Stimulated activated CD8-positive, alpha-beta memory T cell treated with anti-CD3 and anti-CD28 coated beads, Interleukin-15, amount 100 ng/mL, for 1 hour (primary cell): Measurements from ENCODE around the gene MAP2K7.
A peak's percentile ranks its signal among the peaks of the same experiment; 100 is the strongest.

ENCODE experiments used
- DNase-seq: peaks from one replicate; pipeline ENCODE4 v3.0.0-alpha.2; 2020; ENCODE audit warnings: low read depth

The MAP2K7 gene

DNA sequence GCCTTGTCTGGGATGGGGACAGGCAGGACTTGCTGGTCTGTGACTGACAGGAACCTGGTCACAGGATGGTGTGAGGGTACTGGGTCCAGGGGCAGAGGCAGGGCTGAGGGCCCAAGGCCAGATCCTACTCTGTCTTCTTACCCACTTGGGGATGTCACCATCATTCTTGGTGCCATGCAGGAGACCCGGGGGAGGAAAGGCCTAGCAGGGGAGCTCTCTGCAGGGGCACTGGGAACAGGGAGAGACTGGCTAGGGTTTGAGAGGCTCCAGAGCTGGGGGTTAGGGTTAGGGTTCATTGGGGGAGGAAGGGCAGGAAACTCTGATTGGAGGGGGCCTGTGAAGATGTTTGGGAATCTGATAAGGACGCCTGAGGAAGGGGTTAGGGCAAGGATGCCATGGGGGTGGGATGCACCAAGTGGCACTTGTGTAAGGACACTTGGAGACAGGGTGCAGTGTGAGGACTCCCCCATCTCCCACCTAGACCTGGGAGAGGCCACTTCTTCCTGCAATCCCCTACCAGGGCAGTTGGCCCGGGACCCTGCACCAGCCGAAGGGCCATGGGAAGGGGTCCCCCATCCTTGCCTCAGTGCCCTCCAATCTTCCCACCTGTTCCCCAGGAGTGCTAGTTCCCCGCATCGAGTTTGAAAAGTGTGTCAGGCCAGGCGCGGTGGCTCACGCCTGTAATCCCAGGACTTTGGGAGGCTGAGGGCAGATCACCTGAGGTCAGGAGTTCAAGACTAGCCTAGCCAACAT is 36.4 kb upstream of the MAP2K7 start:
- DNase-seq: no peak

DNA sequence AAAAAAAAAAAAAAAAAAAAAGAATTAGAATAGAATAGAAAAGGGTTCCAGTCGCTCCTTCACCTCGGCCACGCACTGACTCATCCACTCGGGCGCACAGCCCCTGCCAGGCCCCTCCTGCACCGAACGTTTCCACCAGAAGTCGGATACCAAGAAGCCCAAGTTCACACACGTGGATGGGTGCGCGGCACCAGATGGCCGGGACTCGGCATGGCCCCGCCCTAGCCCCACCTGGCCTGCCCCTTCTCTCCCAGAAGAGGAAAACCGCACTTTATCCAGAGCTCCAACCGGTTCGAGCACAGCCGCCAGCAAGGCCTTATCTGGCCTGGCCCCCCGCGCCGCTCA is 35.4 kb upstream of the MAP2K7 start:
- no peak for DNase-seq

DNA sequence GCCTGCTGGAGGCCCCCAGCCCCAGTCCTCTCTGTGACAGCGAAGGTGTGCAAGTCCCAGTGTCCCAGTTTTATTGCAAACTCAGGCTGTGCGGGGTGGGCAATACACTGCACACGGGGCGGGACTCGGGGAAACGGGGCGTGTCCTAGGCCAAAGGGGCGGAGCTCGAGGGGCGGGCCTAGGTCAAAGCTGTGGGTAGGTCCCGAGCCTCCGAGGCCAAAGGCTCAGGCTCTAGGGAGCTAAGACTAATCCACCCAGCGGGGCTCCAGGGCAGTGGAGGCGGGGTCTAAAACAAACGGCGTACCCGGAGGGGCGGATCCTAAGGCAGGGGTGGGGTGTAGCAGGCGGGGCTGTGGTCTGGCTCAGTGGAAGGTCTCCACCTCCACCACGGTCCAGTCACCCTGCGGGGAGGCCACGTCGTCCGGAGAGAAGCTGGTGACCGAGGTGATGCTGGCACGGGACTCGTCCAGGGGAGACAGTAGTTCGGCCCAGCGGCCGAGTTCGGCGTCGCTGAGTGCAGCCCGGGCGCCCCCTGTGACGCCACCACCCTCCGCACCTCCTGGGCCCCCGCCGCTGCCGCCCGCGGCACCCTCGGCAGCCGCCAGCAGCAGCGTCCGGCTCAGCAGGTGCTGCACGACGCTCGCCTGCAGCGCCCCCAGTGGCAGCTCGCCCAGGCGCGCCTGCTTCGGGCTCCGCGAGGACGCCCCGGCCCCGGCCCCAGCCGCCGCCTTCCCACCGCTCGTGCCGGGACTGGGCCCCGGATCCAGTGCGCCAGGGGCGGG is 34.8 kb upstream of the MAP2K7 start:
- peak; percentile 51 for DNase-seq

DNA sequence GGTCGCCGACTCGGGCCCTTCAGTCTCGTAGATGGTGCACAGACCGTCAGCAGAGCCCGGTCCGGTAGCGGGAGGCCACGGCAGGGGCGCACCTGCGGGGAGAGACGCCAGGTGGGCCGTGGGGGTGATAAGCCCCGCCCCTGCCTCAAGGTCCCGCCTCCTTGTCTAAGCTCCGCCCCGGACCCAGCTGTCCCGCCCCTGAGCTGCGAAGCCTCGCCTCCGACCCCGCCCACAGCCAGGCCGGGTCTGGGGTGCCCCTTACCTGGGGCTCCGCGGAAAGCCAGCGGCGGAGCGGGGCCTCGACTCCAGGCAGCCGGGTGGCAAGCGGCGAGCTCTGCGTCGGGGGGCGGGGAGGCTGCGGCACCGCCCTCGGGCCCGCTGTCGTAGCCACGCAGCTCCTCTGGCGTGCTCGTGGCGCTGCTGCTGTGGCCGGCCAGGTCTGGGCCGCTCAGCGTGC is 34.2 kb upstream of the MAP2K7 start:
- peak; percentile 70 for DNase-seq

GRCh38 chr19:7869910-7870511 is 33.7 kb upstream of the MAP2K7 start:
- DNase-seq: no peak

DNA sequence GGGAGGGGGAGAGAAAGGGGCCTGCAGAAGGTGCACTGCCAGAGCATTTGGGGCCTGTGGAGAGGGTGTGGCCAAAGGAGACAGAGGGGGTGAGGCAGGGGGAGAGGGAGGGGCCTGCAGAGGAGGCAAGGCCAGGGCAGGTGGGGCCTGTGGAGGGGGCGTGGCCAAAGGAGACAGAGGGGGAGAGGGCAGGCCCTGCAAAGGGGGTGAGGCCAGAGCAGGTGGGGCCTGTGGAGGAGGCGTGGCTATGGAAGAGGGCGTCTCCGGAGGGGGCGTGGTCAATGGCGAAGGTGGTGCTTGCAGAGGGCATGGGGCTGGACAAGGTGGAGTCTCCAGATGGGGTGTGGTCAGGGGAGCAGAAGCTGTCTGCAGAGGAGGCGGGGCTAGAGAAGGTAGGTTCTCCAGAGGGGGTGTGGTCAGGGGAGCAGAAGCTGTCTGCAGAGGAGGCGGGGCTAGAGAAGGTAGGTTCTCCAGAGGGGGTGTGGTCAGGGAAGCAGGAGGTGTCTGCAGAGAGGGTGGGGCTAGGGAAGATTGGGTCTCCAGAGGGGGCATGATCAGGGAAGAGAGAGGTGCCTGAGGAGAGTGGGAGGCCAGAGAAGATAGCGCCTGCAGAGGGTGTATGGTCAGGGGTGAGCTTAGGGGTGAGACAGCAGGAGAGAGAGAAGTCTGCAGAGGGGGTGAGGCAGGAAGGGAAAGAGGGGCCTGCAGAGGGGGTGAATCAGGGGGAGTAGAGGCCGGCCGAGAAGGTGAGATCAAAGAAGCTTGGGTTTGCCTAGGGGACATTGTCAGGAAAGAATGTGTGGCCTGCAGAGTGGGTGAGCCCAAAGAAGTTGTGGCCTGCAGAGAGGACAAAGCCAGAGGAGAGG is 32.9 kb upstream of the MAP2K7 start:
- DNase-seq: no peak

DNA sequence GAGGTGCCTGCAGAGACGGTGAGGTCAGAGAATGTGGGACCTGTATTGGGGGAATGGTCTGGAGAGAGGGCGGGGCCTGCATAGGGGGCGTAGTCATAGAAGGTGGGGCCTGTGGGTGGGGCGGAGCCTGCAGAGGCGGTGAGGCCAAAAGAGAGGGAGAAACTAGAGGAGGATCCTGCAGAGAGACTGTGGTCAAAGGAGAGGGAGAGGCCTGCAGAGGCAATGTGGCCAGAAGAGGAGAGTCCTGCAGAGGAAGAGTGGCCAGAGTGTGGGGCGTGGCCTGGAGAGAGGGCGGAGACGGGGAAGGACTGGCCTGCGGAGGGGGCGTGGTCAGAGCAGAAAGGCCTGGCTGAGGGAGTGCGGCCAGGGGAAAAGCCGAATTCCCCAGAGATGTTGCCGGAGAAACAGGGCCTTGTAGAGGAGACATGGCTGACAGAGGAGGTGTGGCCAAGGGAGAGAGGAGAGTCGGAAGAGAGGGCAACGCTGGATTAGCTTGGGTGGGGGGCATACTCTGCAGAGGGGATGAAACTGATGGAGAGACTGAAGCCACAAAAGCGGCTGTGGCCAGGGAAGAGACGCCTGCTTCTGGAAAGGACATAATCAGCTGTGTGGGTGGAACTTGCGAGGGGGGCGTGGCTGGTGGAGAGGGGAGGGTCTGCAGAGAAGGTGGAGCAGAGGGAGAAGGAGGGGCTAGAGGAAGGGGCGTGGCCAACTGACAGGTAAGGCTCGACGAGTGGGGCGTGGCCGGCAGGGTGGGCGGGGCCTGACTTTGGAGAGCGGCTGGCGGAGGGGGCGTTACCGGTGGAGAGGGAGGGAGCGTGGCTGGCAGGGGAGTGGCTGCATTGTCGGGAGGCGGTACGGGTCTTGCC is 32.0 kb upstream of the MAP2K7 start:
- peak; percentile 58 for DNase-seq

DNA sequence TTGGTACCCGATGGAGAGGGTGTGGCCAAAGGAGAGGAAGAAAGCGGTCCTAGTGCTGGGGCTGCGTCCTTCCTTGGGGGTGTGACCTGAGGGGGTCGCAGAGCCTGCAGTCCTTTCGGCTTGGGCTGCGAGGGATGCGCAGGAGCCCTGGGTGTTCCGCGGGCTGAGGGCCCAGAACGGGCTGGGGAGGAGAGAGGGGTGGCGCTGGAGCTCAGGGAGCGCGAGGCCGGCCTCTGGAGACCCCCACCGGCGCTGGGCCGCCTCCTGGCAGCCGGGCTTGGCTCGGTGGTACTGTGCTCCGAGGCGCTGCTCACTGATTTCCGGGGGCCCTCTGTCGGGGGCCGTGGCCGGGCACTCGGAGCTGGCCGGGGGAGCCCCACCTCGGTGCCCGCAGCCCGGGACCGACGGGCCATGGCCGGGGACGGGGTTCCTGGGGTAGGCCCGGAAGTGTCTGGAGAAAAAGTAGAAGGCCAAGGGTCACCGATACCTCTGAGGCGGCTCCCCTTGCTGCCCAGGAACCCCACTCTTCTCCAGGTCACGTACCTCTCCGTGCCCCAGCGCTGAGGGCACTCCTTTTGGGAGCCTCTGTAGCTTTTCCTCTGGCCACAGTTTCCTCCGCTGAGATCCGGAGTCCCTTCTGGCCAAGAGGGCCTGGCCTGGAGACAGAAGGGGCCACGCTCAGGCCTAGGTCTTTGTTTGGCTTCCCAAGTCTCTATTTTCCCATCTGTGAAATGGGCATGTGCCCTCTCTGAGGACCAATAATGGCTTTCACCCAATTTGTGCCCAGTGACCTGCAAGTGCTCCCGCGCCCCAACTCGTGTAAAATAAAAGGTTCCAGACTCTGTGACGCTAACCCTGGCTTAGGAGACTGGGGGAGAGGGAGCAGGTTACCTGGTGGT is 31.1 kb upstream of the MAP2K7 start:
- no peak for DNase-seq

DNA sequence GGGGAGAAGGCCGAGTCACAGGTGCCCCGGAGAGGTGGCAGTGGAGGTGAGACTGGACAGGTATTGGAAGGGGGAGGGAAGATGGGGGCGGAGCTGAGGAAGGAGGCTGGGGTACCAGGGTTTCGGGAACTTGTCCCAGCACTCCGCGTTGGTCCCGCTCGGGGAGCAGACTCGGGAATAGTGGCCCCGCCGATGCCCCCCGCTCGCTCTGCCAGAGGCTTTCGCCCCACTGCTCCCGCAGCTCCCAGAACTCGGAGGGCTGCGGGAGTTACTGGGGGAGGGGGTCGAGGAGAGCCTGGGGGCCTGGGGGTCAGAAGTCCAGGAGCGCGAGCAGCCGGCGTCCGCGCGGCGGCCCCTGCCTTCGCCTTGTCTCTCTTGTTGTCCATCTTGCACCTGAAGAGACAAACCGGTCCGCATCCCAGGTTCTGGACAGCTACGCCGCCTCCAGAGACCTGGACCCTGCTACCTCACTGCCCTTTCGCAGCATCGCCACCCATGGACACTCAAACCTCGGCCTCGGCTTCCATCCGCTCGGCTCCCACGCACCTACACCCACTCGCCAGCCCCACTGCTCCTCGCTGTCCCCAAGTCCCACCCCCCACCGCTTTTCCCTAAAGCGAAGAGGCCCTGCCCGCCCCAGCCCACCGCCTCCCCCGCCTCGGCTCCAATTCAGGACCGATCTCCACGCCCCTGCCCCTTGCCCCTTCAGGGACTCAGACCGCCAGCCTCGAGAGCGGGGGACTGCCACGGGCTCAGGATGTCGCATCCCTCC is 30.2 kb upstream of the MAP2K7 start:
- no peak for DNase-seq

- DNase-seq: no peak
Measured at GRCh38 chr19:7874076-7874896, 29.4 kb upstream of the MAP2K7 start, which contains the start of gene PRR36. Gene PRR36 (minus strand): TSS chr19:7874390. CDS start chr19:7873689, 701 bp downstream.

- DNase-seq: no peak
Measured at GRCh38 chr19:7874897-7875273, 28.8 kb upstream of the MAP2K7 start.

DNA sequence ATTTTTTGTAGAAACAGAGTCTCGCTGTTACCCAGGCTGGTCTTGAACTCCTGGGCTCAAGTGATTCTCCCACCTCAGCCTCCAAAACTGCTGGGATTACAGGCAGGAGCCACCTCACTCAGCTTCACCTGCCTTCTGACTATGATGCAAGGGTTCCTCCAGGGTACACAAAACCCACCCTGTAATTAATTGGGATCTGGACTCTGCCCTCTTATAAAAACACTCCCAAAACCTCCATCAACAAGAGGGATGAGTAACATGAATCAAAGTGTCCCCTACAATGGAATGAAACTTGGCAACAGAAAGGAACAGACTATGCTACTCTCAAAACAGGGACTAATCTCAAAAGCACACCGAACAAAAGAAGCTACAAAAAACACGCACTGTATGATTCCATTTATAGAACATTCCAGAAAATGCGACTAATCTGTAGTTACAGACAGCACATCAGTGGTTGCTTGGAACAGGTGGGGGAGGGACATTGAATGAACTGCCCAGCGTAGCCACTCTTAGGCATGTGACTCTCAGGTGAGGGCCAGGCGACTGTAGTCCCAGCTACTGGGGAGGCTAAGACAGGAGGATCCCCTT is 26.3 kb upstream of the MAP2K7 start:
- DNase-seq: no peak

GRCh38 chr19:7879111-7879807 is 24.4 kb upstream of the MAP2K7 start:
- no peak for DNase-seq

DNA sequence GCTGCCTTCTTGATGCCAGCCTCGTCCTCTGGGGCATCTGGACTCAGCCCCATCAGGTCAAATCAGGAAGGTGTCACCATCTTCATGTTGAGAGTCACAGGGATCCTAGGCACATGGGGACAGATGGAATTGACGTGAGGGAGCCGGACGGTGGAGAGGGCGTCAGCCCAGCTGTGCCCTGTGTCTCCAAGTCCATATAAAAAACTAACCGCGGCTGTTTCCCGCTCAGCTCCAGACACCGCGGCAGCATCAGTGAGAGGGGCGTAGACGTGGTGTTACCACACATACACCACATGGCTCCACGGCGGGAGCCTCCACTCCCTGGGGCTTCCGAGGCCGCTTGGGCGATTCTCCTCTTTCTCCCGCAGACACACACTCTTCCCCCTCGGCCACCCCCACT is 23.8 kb upstream of the MAP2K7 start:
- no peak for DNase-seq

GRCh38 chr19:7881910-7882309 is 21.8 kb upstream of the MAP2K7 start:
- no peak for DNase-seq

- no peak for DNase-seq
Measured at GRCh38 chr19:7883105-7883504, 20.6 kb upstream of the MAP2K7 start.

GRCh38 chr19:7883796-7884570 is 19.7 kb upstream of the MAP2K7 start:
- no peak for DNase-seq
